GM12872 (cell line): ENCODE measurements around the gene SH3BP2.

Experiments used
- CTCF ChIP-seq: IDR thresholded peaks from 3 replicates; pipeline ENCODE4 v1.5.1; 2011; ENCODE audit warnings: low read depth, mild to moderate bottlenecking, low read length, moderate library complexity; ENCODE audit not compliant: insufficient read depth

Gene SH3BP2

GRCh38 chr4:2807571-2807970, 14.7 kb downstream of the SH3BP2 start:
- no peak for TF ChIP-seq CTCF

- TF ChIP-seq CTCF = no peak
These were observed 15.1 kb downstream of the SH3BP2 start for GRCh38 chr4:2808001-2808400.

GRCh38 chr4:2809610-2810180, 16.8 kb downstream of the SH3BP2 start:
- no peak for TF ChIP-seq CTCF

GRCh38 chr4:2810388-2810787, 17.5 kb downstream of the SH3BP2 start:
- TF ChIP-seq CTCF = no peak

- no peak for TF ChIP-seq CTCF
These were observed 19.1 kb downstream of the SH3BP2 start for GRCh38 chr4:2811830-2812611.

- no peak for TF ChIP-seq CTCF
These were observed 19.9 kb downstream of the SH3BP2 start for GRCh38 chr4:2812612-2813354.
